ENCODE measurements around the gene DGKI.

Gene DGKI

GRCh38 chr7:137519947-137520346, 326.8 kb downstream of the DGKI start:
- Histone ChIP-seq H3K27ac (no peak overlapping the region), H4K20me1 (no peaks in the 10 kb centered on the region), H3K9me3 (no peaks in the 10 kb centered on the region), H3K9ac (no peak overlapping the region), H3K4me2 (no peak overlapping the region), H3K27me3 (no peaks in the 10 kb centered on the region), H3K4me1 (no peaks in the 10 kb centered on the region), H3K36me3 (no peaks in the 10 kb centered on the region), H3K4me3 (no peak overlapping the region)
- no peak for TF ChIP-seq Cebpa-rat (IDR thresholded peaks at IDR 0.05)

- H3K27ac ChIP-seq, result no peak overlapping the region
- no peak for TF ChIP-seq Cebpa-rat (IDR thresholded peaks at IDR 0.05)
- no peaks in the 10 kb centered on the region for H3K9me3 ChIP-seq
- no peak overlapping the region for H3K4me2 ChIP-seq
- no peaks in the 10 kb centered on the region for H3K4me1 ChIP-seq
- H4K20me1 ChIP-seq, result no peaks in the 10 kb centered on the region
- H3K4me3 ChIP-seq, result no peak overlapping the region
- no peaks in the 10 kb centered on the region for H3K27me3 ChIP-seq
- no peaks in the 10 kb centered on the region for H3K36me3 ChIP-seq
- no peak overlapping the region for H3K9ac ChIP-seq
Measured at GRCh38 chr7:137519181-137519691, 327.5 kb downstream of the DGKI start.

- Histone ChIP-seq H3K4me1 (no peaks in the 10 kb centered on the region), H3K9me3 (no peaks in the 10 kb centered on the region), H3K36me3 (no peaks in the 10 kb centered on the region), H4K20me1 (no peaks in the 10 kb centered on the region), H3K27me3 (no peaks in the 10 kb centered on the region), H3K27ac (no peak overlapping the region), H3K4me2 (no peak overlapping the region), H3K4me3 (no peak overlapping the region), H3K9ac (no peak overlapping the region)
- TF ChIP-seq Cebpa-rat (IDR thresholded peaks at IDR 0.05), result no peak
Measured at GRCh38 chr7:137513091-137513490, 333.7 kb downstream of the DGKI start.

- Histone ChIP-seq H3K4me1 (no peaks in the 10 kb centered on the region), H3K27ac (no peak overlapping the region), H3K9ac (no peak overlapping the region), H3K36me3 (no peaks in the 10 kb centered on the region), H3K4me2 (no peak overlapping the region), H3K27me3 (no peaks in the 10 kb centered on the region), H3K9me3 (no peaks in the 10 kb centered on the region), H4K20me1 (no peaks in the 10 kb centered on the region), H3K4me3 (no peak overlapping the region)
- TF ChIP-seq Cebpa-rat (IDR thresholded peaks at IDR 0.05), result no peak
Measured at GRCh38 chr7:137507096-137507495, 339.7 kb downstream of the DGKI start.

GRCh38 chr7:137506031-137506430, 340.7 kb downstream of the DGKI start:
- Histone ChIP-seq H3K9ac (no peak overlapping the region), H4K20me1 (no peaks in the 10 kb centered on the region), H3K4me2 (no peak overlapping the region), H3K9me3 (no peaks in the 10 kb centered on the region), H3K27me3 (no peaks in the 10 kb centered on the region), H3K36me3 (no peaks in the 10 kb centered on the region), H3K4me3 (no peak overlapping the region), H3K4me1 (no peaks in the 10 kb centered on the region), H3K27ac (no peak overlapping the region)
- no peak for TF ChIP-seq Cebpa-rat (IDR thresholded peaks at IDR 0.05)

GRCh38 chr7:137501562-137501961, 345.2 kb downstream of the DGKI start:
- H3K4me1 ChIP-seq, result no peaks in the 10 kb centered on the region
- no peaks in the 10 kb centered on the region for H3K36me3 ChIP-seq
- H3K4me2 ChIP-seq, result no peak overlapping the region
- H3K9me3 ChIP-seq, result no peaks in the 10 kb centered on the region
- H3K9ac ChIP-seq, result no peak overlapping the region
- no peak overlapping the region for H3K4me3 ChIP-seq
- H3K27ac ChIP-seq, result no peak overlapping the region
- no peaks in the 10 kb centered on the region for H4K20me1 ChIP-seq
- H3K27me3 ChIP-seq, result no peaks in the 10 kb centered on the region
- TF ChIP-seq Cebpa-rat (IDR thresholded peaks at IDR 0.05), result no peak

GRCh38 chr7:137492889-137493288, 353.9 kb downstream of the DGKI start:
- Histone ChIP-seq H3K4me3 (no peak overlapping the region), H3K36me3 (no peaks in the 10 kb centered on the region), H3K27me3 (no peaks in the 10 kb centered on the region), H3K27ac (no peak overlapping the region), H4K20me1 (no peaks in the 10 kb centered on the region), H3K4me2 (no peak overlapping the region), H3K9ac (no peak overlapping the region), H3K4me1 (no peaks in the 10 kb centered on the region), H3K9me3 (0 out of 2 replicates have a peak, but pooled peaks cover 4% of the 10 kb centered on the region)
- TF ChIP-seq Cebpa-rat (IDR thresholded peaks at IDR 0.05), result no peak

GRCh38 chr7:137489880-137490279, 356.9 kb downstream of the DGKI start:
- Histone ChIP-seq H3K4me3 (no peak overlapping the region), H3K36me3 (no peaks in the 10 kb centered on the region), H3K9me3 (0 out of 2 replicates have a peak, but pooled peaks cover 4% of the 10 kb centered on the region), H3K4me1 (no peaks in the 10 kb centered on the region), H3K9ac (no peak overlapping the region), H3K4me2 (no peak overlapping the region), H4K20me1 (no peaks in the 10 kb centered on the region), H3K27me3 (no peaks in the 10 kb centered on the region), H3K27ac (no peak overlapping the region)
- TF ChIP-seq Cebpa-rat (IDR thresholded peaks at IDR 0.05), result no peak

- no peaks in the 10 kb centered on the region for H3K9me3 ChIP-seq
- no peaks in the 10 kb centered on the region for H3K27me3 ChIP-seq
- no peak for TF ChIP-seq Cebpa-rat (IDR thresholded peaks at IDR 0.05)
- H3K36me3 ChIP-seq, result no peaks in the 10 kb centered on the region
- H3K4me2 ChIP-seq, result no peak overlapping the region
- no peak overlapping the region for H3K4me3 ChIP-seq
- H3K9ac ChIP-seq, result no peak overlapping the region
- H4K20me1 ChIP-seq, result no peaks in the 10 kb centered on the region
- H3K4me1 ChIP-seq, result no peaks in the 10 kb centered on the region
- H3K27ac ChIP-seq, result no peak overlapping the region
Measured at GRCh38 chr7:137488038-137488437, 358.7 kb downstream of the DGKI start.

GRCh38 chr7:137485818-137486217, 361.0 kb downstream of the DGKI start:
- Histone ChIP-seq H3K4me1 (no peaks in the 10 kb centered on the region), H3K4me2 (no peak overlapping the region), H3K4me3 (no peak overlapping the region), H3K9me3 (no peaks in the 10 kb centered on the region), H3K36me3 (no peaks in the 10 kb centered on the region), H3K27ac (no peak overlapping the region), H3K27me3 (no peaks in the 10 kb centered on the region), H3K9ac (no peak overlapping the region), H4K20me1 (no peaks in the 10 kb centered on the region)
- TF ChIP-seq Cebpa-rat (IDR thresholded peaks at IDR 0.05), result no peak

GRCh38 chr7:137484326-137484725, 362.4 kb downstream of the DGKI start:
- Histone ChIP-seq H3K27ac (no peak overlapping the region), H3K4me1 (no peaks in the 10 kb centered on the region), H3K4me2 (no peak overlapping the region), H4K20me1 (no peaks in the 10 kb centered on the region), H3K9me3 (no peaks in the 10 kb centered on the region), H3K36me3 (no peaks in the 10 kb centered on the region), H3K9ac (no peak overlapping the region), H3K27me3 (no peaks in the 10 kb centered on the region), H3K4me3 (no peak overlapping the region)
- no peak for TF ChIP-seq Cebpa-rat (IDR thresholded peaks at IDR 0.05)

All from BLaER1 (cell line).